Stimulated activated CD8-positive, alpha-beta memory T cell treated with anti-CD3 and anti-CD28 coated beads, Interleukin-7, amount 100 ng/mL, for 4 hours (primary cell): ENCODE measurements around the gene APC2.
"Not testable (repeated sequence)": the region's sequence is repeated elsewhere in the genome, so short reads cannot be mapped to it uniquely, and the experiment has no call there.

Experiments used
- DNase-seq, 2 donors: peaks; one replicate each; pipeline ENCODE4 v3.0.0-alpha.2; 2020; ENCODE audit warnings: low read depth in 2 of 2

APC2 gene

GRCh38 chr19:1495799-1496713 is 46.1 kb downstream of the APC2 start:
- no peak for DNase-seq

GRCh38 chr19:1496714-1497577 is 47.0 kb downstream of the APC2 start:
- DNase-seq: no peak

DNA sequence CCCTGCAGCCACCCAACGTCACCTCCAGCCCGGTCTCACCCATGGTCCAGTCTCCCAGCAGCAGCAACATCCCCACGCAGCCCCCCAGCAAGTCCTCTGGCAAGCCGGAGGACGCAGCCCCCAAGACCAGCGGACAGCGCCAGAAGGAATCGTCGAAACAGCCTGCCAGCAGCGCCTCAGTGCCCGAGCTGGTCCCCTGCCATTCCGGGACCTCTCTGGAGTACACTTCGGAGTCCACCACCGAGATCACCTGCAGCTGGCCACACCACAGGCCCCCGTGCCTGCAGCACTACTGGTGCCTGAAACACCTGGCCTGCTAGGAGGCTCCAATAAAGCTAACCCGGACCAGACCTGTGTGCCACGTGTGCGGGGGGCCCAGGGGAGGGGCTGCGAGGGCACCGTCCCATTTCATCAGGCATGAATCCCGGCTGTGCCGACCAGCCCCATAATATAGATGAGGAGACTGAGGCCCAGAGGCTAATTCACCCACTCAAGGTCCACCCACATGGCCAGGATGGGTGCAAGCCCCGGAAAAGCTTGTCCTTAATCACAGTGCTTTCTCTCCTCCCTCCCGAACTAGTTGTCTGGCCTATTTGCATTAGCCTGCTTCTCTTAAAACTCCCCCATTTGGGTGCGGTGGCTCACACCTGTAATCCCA is 47.8 kb downstream of the APC2 start:
- no peak for DNase-seq

DNA sequence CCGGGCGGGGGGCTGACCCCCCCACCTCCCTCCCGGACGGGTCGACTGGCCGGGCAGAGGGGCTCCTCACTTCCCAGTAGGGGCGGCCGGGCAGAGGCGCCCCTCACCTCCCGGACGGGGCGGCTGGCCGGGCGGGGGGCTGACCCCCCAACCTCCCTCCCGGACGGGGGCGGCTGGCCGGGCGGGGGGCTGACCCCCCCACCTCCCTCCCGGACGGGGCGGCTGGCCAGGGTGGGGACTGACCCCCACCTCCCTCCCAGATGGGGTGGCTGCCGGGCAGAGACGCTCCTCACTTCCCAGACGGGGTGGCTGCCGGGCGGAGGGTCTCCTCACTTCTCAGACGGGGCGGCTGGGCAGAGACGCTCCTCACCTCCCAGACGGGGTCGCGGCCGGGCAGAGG is 49.3 kb downstream of the APC2 start:
- not testable (repeated sequence) for DNase-seq

DNA sequence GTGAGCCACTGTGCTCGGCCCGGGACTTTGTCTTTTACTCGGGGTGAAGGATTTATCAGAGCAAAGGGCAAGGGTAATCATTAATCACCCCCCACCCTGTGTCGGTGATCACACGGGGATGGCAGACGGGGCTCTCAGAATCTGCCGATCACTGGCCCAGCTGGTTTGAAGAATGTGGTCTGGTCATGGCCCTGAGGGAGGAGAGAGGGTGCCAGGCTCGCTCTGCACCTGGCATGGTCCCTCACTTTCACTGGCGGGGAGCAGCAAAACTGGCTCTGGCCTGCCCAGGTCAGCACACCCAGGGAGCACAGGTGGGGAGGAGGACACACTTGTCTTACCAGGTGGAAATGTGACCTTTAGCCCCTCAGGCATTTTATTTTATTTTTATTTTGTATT is 51.3 kb downstream of the APC2 start:
- DNase-seq: no peak

DNA sequence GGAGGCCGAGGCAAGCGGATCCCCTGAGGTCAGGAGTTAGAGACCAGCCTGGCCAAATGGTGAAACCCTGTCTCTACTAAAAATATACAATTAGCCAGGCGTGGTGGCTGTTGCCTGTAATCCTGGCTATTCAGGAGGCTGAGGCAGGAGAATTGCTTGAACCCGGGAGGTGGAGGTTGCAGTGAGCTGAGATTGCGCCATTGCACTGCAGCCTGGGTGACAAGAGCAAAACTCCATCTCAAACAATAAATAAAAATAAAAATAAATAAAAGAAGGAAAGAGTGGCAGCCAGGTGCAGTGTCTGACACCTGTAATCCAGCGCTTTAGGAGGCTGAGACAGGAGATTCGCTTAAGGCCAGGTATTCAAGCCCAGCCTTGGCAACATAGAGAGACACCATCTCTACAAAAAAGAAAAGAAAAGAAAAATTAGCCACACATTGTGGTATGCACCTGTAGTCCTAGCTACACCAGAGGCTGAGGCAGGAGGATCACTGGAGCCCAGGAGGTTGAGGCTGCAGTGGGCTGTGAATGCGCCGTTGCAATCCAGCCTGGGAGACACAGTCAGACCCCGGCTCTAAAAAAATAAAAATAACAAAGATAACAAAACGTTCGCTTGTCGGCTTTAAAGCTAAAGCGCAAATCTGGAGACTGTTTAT is 52.6 kb downstream of the APC2 start:
- no peak for DNase-seq

DNA sequence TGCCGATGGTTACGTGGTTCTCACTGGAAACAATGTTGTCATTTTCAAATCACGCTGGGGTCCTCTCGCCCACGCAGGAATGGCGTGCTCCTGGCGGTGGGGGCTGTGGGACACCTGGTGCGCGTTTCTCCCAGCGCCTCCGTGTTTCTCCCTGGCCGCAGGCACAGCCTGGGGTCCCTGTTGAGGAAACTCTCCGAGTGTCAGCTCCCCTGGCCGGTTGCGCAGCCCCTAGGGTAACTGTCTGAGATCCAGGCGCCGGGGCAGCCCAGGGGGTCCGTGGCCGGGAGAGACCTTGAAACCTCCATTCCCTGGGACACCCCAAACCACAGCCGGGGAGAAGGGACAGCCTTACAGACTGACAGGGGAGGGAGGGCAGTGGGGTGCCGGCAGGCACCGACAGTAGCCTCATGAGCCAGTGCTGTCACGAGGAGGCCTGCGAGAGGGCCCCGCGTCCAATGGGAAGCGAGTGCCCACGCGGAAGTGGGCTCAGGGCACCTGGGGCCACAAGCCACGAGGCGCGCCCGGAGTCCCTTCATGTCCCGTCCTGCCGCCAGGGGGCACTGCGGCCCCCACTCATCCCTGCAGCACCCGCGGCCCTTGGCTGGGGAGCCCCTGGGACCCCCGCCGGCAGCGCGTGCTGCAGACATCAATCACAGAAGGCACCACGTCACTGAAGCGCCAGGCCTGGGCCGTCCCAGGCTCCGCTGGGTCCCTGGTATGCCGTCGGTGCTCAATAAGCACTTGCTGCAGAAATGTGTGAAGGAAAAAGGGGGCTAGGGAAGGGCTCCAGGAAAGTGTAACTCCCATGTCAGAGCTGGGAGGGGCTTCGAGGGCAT is 53.4 kb downstream of the APC2 start:
- peak; percentile 34 to 45 for DNase-seq

GRCh38 chr19:1503925-1504773 is 54.2 kb downstream of the APC2 start:
- DNase-seq: no peak

GRCh38 chr19:1505012-1505411 is 55.1 kb downstream of the APC2 start:
- DNase-seq: no peak

- DNase-seq: no peak
Measured at GRCh38 chr19:1505991-1506881, 56.3 kb downstream of the APC2 start.

DNA sequence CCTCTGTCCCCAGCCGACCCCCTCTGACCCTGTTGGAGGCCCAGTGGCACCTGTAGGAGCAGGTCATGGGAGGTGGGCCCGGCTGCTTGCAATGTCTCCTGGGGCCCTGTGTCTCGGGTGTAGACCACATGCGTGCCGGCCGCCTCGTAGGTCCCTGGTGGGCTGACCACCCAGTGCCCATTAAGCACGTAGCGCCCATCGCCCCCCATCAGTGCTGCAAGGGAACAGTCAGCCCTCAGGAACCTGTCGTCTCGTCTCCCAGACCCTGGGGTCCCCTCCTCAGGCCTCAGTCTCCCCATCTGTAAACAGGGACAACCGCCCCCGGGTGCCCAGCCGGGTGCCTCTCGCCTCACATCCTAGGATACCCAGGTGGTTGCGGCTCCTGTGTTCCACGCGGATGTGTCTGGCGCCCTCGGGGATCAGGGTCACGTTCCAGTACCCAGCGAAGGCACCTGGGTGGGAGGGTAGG is 57.3 kb downstream of the APC2 start:
- DNase-seq: no peak

GRCh38 chr19:1507763-1508506 is 58.0 kb downstream of the APC2 start:
- DNase-seq: peak; percentile 82 to 86

- no peak for DNase-seq
Measured at GRCh38 chr19:1508507-1508856, 58.6 kb downstream of the APC2 start.

- DNase-seq: no peak
Measured at GRCh38 chr19:1509602-1510441, 59.9 kb downstream of the APC2 start.

DNA sequence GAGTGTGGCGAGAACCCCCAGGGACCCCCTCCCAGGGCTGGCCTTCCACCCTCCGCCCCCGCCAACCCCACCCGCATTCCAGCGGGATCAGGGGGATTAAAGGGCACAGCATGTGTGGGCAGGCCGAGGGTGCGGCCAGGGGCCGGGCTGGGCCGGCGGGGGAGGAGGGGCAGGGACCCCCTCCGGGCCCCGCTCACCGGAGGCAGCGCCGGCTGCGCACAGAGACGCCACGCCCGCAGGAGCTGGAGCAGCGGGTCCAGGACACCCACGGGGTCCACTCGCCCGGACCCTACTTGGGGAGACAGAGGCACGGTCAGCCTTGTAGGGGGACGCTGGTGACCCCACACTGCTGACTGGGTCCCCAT is 60.5 kb downstream of the APC2 start:
- DNase-seq: no peak

GRCh38 chr19:1510807-1511206 is 60.9 kb downstream of the APC2 start:
- no peak for DNase-seq
